Hindlimb muscle (tissue), 1 donor: ENCODE measurements around the gene NR1I3. TPM values are rescaled to one million over a fixed set of nuclear protein-coding genes. Genes with fewer than 3 reads are reported as not detected.
"Not testable (repeated sequence)": the region's sequence is repeated elsewhere in the genome, so short reads cannot be mapped to it uniquely, and the experiment has no call there.

Experiments
- DNase-seq: peaks from one replicate; pipeline ENCODE4 v3.0.0-alpha.2; 2013
- polyA plus RNA-seq: library from polyadenylated mRNA; unstranded; fragments of 120-200 nt; gene quantifications from one replicate; pipeline ENCODE4 v1.2.1, GENCODE V29; 2013; ENCODE audit not compliant: insufficient read length

NR1I3 gene
- polyA plus RNA-seq, 1 donor = 1.1 TPM

DNA sequence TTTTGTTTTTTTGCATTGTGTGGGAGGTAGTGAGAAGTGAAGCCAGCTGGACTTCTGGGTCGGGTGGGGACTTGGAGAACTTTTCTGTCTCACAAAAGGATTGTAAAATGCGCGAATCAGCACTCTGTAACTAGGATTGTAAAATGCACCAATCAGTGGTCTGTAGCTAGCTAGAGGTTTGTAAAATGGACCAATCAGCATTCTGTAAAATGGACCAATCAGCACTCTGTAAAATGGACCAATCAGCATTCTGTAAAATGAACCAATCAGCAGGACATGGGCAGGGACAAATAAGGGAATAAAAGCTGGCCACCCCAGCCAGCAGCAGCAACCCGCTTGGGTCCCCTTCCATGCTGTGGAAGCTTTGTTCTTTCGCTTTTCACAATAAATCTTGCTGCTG, 12.1 kb upstream of the NR1I3 start:
- not testable (repeated sequence) for DNase-seq

DNA sequence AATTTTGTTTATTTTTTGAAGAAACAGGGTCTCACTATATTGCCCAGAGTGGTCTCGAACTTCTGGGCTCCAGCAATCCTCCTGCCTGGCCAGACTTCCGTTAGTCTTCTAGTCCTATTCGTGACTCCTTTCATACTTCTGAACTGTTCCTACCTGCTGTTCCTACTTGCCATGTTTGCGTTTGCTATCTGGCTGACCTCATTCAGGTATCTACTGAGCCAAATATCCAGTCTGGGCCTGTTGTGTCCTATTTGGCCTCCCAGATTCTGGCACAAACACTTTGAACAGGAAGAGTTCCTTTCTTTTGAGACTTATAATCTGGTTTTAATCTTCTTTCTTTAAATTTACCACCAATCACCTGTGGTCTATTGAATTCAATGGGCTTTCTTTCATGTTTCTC, 6.9 kb upstream of the NR1I3 start:
- no peak for DNase-seq

DNA sequence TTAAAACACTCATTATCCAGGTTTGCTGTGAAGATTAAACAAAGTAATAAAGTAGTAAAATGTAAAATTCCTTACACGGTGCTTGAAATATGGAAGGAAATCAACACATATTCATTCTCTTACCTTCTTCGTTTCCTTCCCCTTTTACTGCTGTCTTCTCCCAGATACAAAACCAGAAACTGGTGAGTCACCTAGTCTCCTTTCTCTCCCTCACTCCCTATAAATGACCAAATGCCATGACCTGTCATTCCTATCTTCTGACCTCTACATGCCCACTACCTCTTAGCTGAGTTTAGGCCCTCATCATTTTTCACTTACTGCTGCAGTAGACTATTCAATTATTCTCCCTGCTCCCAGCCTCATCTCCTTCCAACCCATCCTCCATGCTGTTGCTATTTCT, 4.3 kb upstream of the NR1I3 start:
- DNase-seq = no peak

DNA sequence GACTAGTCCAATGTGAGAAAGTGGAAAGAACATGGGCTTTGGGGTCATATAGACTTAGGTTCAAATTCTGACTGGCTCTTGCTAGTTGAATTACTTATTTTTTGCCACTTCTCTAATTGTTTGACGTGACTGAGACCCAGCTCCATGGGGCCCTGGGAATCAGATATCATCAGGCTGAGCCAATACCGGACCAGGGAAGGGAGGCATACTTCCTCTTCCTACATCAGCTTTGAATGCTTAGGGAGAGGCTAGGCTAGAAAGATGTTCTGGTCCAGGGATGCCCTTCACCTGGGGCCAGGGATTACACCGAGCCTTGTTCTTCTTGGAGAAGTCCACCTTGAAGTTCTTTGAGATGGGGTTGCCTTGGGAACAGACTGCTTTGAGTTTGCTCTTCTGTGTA, 3.7 kb upstream of the NR1I3 start:
- no peak for DNase-seq

DNA sequence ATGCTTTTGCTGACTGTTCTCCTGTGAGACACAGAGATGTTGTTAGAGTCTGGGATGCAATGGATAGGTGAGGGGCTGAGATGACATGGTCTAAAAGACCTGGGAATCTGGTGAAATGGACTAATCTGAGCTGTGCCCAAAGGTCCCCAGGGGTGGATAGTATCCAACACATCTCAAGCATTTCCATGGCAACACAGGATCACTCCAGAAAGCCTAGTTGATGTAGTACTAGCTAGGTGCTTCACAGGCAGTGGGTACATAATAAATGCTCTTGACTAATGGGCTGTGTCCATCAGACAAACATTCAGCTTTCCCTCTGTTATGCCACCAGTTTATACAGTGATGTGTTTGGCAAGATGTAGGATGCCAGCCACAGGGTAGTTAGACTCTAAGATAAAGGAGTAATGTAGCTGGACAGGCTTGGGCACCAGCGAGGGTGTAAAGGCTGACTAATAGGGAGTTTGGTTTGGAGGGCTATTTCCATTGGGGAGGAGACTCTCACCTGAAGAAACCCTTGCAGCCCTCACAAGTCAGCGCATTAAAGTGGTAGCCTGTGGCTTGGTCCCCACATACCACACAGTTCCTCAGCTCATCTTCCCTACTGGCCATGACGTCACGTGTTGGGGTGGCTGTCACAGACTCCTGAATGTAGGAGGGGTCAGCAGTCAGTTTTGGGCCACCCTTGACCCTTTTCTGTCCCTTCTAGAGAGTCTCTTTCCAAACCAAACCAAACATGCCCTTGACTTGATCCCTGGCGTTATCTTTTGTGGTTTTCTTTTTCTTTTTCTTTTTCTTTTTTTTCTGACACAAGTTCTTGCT, 1.8 kb downstream of the NR1I3 start:
- DNase-seq = no peak

DNA sequence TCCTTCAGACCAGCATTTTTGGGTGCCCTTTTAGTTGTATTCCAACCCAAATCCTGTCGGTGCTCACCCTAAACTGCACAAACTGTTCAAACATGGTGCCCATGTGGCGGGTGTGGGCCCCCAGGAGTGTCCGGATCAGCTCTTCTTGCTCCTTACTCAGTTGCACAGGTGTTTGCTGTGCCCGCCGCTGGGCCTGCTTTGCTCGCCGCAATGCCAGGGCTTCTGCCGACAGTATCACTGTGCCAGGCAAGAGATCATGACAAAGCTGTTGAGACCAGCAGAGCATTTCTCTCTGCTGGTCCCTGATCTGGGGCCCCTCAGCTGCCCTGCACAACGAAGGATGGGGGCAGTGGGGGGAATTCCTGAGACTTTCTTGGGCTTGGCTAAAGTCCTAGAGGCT, 4.9 kb downstream of the NR1I3 start:
- no peak for DNase-seq

DNA sequence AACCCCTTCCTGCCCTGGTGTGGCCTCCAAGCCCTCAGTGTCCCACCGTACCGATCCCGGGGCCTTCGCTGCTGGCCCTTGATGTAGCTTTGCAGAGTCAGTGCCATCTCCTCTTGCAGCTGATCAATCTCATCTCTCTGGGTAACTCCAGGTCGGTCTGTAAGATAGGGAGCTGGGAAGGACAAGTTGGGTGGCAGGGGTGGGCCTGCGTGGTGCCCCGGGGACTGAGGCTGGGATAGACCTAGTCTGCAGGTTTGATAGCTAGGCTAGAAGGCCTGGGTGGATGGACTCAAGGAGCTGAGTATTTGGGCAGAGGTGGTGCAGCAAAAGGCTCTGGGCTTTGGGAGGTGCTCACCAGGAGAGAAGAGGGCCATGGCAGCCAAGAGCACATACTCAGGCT, 7.2 kb downstream of the NR1I3 start:
- DNase-seq = no peak

DNA sequence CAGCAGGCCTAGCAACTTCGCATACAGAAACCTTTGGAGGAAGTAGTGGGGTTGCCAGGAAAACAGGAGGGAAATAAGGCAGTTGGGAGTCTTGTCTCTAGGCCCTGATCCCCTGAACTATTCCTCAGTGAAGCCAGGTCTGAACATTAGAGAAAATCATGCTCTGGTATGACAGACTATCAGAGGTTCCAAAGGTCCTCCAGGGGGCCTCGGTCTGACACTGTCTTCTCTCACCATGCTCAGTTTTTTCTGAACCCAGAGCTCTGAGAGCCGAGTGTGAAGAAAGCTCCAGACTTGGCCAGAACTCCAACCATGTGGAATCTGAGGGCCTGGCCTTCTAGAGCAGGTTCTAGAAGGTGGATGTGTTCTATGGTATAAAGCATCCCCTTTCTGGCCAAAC, 8.1 kb downstream of the NR1I3 start:
- DNase-seq = no peak

DNA sequence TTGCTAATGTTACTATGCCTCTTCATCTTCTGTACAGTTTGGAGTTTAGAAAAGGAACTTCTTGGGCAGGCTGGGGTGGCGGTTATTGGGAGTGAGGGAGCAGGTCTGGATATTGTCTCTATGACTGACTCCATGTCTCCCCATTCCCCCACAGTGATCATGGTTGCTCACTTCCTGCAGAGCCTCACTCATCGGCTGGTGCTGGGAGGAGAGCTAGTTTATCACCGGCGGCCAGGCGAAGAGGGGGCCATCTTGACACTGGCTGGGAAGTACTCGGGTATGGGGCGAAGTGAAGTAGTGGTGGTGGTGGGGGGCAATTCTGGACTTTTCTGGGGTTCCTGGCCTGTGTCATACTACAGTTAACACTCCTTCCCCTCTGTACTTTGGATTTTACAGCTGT, 10.0 kb downstream of the NR1I3 start:
- DNase-seq = no peak

DNA sequence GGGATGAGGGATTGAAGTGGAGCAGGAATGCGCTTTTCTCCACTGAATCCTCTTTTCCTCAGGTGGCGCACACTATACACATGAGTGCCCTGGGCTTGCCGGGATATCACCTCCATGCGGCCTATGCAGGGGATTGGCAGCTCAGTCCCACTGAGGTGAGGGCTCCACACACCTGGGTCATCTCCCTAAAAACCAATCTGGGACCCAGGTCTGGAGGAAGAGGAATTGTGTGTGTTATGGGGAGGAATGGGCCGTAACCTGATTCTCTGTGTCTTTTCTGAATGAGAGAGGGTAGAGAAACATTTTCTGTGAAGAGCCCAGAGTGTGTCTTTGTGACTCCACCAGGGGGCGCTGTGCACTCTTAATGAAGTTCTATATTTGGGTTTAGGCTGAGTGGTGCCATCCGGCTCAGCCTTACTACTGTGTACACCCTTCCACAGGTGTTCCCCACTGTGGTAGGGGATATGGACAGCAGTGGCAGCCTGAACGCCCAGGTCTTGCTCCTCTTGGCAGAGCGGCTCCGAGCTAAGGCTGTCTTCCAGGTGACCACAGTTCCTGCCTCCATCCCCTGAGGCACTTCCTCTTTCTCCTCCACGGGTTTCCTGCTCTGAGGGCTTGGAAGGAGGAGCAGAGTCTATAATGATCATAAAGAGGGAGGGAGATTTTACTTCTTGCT, 10.7 kb downstream of the NR1I3 start:
- peak; percentile 65 for DNase-seq

DNA sequence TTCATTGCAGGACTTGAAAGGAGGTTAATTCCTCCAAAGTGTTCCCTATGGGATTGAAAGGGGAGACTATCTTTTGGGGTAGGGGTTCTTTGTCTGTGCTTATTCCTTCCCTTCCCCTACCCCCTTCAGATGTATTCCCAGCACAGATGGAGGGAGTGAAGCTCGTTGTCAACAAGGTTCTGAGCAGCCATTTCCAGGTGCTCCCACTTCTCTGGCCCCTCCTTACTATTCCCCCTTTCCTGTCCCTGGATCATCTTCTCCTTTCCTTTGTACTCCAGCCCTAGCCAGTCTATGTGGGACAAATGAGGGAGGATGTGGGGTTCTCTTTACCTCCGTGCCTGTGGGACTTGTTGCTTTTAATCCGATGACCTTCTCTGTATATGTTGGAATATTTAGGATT, 11.2 kb downstream of the NR1I3 start:
- no peak for DNase-seq

DNA sequence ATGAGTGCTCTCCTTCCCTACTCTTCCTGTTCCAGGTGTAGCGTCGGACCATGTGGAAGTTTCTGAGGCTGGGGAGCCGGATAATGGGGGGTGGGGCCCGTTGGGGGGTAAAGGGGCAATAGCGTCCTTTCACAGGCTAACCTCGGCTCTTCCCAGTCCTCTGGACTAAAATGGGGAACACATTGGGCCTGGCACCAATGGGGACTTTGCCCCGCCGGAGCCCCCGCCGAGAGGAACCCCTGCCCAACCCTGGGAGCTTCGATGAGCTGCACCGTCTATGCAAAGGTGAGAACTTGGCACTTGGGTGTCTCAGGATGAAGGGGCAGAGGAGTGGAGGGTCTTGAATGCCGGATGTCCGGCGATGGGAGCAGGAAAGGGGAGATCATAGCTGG, 11.7 kb downstream of the NR1I3 start:
- no peak for DNase-seq

DNA sequence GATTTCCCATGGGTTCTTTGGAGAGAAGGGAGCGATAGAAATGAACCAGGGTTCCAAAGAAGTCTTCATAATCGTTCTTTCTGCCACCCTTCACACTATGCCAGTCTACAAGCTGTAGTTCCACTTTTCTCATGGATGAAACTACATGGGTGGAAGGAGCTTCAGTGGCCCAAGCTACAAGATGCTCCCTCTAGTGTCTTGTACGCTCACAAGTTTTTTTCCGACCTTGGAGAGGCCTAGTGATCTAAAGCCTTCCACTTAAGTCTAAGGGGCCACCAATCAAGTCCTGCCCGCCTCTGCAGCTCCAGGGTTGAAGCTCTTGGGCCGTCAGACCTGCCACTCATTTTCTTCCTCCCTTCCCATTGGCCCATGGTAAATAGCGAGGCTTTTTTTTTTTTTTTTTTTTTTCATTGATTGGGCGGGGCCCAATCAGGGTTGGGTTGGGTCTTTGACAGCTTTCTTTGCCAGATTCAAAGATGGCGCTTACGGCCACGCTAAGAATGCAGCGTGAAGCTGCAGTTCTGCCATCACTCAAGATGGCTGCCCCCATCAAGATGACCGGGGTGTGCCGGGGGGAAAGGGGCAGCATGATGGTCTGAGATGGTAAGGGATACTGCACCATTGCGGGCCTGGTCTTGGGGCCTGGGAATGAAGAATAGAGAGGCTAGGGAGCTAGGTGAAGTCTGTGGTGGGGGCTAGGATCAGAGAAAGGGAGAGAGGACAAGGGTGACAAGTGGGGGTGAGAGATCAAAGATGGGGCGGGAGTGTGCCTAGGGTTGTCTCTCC, 12.3 kb downstream of the NR1I3 start, which contains the start of gene TOMM40L:
Gene TOMM40L, plus strand, starts transcription at position 527 of the 786 bp plus-strand sequence. CDS start 430 bp downstream, outside the sequence.
- peak; percentile 93 for DNase-seq

DNA sequence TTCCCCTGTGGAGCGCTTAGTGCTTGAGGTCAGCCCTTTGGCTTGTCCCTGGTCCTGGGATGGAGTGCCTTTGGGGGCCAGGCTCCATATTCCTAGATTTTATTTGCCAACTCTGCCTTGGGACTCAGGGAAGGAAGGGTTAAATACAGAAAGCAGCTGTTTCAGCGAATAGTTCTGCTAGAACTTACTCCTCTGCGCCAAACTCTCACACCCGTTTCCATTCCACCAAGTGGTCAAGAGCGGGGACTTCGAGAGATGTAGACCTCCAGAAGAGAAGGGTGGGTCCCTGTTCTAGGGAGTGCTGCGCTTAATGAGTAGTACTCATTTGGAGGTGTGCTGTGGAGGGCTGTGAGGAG, 12.8 kb downstream of the NR1I3 start:
- DNase-seq = no peak

DNA sequence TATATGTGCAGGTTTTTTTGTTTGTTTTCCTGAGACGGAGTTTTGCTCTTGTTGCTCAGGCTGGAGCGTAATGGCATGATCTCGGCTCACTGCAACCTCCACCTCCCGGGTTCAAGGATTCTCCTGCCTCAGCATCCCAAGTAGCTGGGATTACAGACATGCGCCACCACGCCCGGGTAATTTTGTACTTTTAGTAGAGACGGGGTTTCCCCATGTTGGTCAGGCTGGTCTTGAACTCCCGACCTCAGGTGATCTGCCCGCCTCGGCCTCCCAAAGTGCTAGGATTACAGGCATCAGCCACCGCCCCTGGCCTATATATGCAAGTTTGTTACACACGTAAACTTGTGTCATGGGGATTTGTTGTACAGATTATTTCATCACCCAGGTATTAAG, 13.3 kb downstream of the NR1I3 start:
- not testable (repeated sequence) for DNase-seq

DNA sequence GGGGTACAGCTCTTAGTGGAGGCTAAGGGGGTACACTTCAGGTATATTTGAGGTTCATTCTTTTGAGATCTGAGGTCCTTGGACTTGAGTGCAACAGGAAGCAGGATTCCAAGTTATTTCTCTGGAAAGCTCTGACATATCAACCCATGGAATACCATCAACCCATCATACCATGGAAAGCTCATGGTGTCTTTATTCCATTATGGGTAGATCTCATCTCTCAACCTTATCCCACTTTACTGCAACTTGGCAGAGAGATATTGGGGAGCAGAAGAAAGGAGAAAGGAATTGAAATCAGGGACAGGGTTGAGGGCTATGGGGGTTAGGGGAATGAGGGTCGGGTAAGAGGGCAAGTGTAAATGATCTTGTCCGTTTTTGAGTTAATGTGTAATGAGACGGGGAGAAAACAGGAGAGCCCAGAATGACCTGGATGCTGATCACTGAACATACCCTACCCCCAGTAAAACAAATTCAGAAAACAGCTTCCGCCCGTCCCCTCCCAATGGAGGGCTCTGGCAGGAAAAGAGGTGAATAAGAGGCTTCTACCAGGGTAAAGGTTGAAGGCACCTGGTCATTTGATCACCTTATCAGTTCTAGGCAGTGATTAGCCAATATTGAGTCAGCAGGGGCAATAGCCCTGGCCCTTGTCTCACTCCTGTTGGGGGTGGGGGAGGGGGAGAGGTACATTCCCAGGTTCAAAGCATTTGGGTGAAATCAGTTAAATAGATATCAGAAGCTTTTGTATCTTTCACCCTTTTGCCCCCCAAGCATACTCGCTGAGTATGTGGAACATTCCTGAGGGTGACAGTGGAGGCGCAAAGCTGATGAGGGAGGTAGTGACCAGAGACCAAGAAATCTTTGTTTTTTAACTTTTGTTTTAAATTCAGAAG, 14.0 kb downstream of the NR1I3 start:
- DNase-seq = no peak

DNA sequence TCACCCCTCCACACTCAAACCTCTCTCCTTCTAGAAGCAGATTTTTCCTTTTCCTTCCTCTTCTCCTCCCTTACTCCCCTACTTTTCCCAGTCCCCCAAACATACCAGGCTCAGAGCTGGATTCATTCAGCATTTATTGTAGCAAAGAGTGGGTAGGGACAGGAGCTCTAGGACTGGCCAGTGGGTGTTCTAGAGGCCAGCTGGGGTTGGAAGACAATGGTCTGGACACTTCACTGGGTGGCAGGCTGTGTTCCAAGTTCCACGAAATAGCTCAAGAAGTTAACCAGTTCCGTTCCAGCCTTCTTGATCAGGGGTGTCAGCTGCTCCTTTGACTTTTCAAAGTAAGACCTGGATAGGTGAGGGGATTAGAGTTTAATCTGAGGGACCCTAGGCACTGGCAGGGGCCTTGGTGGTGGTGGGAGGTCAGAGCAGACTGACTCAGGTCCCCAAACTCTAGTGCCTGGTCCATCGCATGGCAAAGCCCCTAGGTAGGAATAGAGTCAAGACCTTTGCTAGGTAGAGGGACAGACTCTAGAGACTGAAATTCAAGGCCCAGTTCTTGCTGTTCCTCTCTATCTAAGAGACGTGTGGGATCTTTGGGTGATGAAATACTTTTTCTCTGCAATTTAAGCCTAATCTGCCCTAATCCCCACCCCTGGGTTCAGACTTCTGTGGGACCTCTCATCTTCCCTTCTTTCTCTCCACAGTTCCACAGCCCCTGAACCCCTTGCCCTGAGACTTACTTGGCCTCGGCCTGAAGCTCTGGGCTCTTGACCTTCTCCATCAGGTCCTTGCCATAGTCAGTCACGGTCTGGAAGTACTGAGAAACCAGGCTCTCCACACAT, 15.6 kb downstream of the NR1I3 start:
- DNase-seq = no peak

DNA sequence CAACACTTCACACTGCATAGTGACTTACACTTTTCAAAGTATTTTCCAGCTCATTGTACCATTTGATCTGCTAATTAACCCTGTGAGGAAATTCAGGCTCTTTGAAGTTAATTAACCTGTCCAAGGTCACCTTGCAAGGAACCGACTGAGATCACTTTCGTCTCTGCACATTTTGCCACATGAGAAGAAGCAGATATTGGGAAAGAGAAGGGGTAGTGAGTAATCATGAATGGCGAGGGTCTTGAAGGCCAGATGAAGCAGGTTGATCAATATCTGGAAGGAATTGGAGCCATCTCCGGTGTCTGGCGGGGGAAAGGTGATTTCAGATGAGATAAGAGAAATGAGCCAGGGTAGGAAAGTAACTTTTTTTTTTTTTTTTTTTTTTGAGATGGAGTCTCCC, 18.0 kb downstream of the NR1I3 start:
- DNase-seq = no peak

DNA sequence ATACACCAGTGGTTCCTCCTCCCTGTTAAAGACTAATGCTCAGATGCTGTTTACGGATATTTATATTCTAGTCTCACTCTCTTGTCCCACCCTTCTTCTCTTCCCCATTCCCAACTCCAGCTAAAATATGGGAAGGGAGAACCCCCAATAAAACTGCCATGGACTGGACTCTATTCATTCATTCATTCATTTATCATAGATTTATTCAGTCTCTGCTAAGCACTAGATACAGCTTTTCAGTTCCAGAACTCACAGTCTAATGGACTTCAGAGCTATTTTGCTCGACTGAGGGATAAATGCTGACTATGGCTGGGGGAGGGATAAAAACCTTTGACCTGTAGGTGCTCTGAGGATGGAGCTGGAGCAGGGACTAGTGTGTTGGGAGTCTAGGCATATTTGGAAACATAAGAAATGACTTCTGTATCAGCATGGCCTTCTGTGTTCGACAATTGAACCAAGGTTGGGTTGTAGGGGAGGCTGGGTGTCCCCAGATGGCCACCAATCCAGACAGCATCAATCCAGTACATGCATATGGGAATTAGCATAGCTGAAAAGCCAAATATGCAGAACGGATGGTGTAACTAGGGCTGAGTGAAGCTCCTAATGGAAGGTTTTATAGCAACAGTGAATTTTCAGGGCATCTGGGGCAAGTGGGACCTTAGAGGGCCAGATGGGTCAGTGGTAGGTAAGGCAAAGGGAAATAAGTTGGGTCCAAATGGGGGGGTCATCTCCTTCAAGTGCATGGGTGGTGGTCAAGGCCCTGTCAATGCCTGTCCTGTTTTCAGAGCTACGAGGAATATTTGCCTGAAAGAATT, 18.7 kb downstream of the NR1I3 start:
- DNase-seq = no peak

DNA sequence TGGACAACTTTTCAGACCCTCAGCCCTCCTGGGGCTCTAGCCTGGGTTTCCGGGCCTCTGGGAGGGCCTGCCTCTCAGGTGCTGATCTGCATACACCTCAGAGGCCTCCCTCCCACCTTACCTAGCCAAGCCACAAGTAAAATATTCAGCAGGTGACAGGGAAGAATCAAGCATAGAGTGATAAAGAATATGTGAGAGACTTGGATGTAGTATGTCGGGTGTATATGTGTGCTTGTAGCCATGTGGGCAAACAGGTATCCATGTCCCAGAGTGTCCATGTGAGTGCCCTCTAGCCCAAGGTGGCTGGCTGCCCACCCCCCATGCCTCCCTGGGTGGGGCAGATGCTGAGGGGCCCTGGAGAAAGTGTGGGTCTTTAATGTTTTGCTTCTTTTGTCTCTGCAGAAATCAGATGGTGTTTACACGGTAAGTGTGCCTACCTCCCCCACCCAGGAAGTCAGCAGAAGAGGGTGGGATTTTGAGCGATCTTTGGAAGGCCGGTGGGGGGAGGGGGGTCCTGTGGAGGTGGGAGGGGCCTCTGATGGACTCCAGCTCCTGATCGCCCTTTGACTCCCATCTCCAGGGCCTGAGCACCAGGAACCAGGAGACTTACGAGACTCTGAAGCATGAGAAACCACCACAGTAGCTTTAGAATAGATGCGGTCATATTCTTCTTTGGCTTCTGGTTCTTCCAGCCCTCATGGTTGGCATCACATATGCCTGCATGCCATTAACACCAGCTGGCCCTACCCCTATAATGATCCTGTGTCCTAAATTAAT, 19.5 kb downstream of the NR1I3 start:
- DNase-seq = no peak
